ENCODE results near the gene FAM149A.
A peak's percentile ranks its signal among the peaks of the same experiment; 100 is the strongest.

Gene FAM149A

GRCh38 chr4:186168750-186169149 lies 64.2 kb downstream of the FAM149A start:
- H3K27ac ChIP-seq (ENCODE audit: insufficient read depth in 1 of 2, low read depth in 1 of 2, low read length in 2 of 2, poor library complexity in 1 of 2, severe bottlenecking in 2 of 2) = no peak overlapping the region
- no peaks in the 10 kb centered on the region for H3K4me1 ChIP-seq (ENCODE audit: control extremely low read depth in 1 of 4, control insufficient read depth in 4 of 4, insufficient read depth in 4 of 4, low read length in 3 of 4)
- no peak for DNase-seq
- WGBS (ENCODE audit: insufficient coverage) = 100% methylated on average over 3 of the region's 9 CpGs
- CTCF ChIA-PET = no interaction called here
- POLR2A ChIA-PET = interaction anchor here (0.7 kb wide), 1 partner anchor 93 kb away, joined by 3 read pairs; no protein-coding TSS in a partner anchor
- no peak overlapping the region for H3K4me3 ChIP-seq (ENCODE audit: control insufficient read depth in 1 of 7, extremely low read depth in 1 of 7, insufficient read depth in 4 of 7, low read depth in 2 of 7, low read length in 6 of 7)
- H3K9me3 ChIP-seq (ENCODE audit: control extremely low read depth in 1 of 5, control insufficient read depth in 4 of 5, insufficient read depth in 2 of 5, low read depth in 1 of 5, low read length in 4 of 5) = no peaks in the 10 kb centered on the region
- peaks cover 0 to 2% (median 0%) of the 10 kb centered on the region in 5 experiments for H3K27me3 ChIP-seq (replicated peaks in 2 of 5; ENCODE audit: control insufficient read depth in 4 of 5, insufficient read depth in 5 of 5, low read length in 4 of 5)
- H3K36me3 ChIP-seq (ENCODE audit: control insufficient read depth in 4 of 4, insufficient read depth in 4 of 4, low read length in 3 of 4) = no peaks in the 10 kb centered on the region

DNA sequence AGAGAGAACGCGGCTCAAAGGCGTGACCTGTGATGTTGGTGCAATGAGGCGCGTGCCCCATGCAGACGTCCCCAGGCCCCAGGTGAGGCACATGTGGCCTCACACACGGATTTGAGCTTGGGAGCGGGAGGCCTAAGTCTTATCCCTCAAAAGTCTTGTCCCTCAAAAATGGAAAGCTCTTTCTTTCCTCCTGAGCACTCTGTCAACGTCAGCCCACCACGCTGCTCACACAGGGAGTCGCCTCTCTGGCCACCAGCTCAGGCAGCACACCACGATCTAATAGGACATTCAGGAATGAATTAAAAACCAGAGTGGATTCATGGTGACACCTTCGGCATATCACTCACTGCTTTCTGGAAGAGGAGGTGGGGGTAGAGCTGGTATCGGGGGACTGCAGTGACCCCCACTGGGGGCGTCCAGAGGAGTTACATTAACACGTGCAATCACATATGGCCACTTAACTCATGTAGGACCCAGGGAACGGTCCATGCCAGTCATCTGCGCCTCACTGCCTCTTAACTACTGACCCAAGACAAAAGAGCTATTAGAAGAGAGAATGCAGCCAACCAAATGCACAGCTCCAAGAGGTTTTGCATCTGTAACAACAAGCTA lies 64.9 kb downstream of the FAM149A start:
- H3K9me3 ChIP-seq (ENCODE audit: control extremely low read depth in 1 of 5, control insufficient read depth in 4 of 5, insufficient read depth in 2 of 5, low read depth in 1 of 5, low read length in 4 of 5) = no peaks in the 10 kb centered on the region
- no peak for DNase-seq
- WGBS (ENCODE audit: insufficient coverage) = 98% methylated on average over 18 of the region's 18 CpGs
- ChIA-PET POLR2A (interaction anchor here (0.7 kb wide), 1 partner anchor 94 kb away, joined by 3 read pairs; no protein-coding TSS in a partner anchor), CTCF (interaction anchor here (0.6 kb wide), 1 partner anchor 15 kb away, joined by 3 read pairs; no protein-coding TSS in a partner anchor)
- H3K36me3 ChIP-seq (ENCODE audit: control insufficient read depth in 4 of 4, insufficient read depth in 4 of 4, low read length in 3 of 4) = no peaks in the 10 kb centered on the region
- no peak overlapping the region for H3K4me3 ChIP-seq (ENCODE audit: control insufficient read depth in 1 of 7, extremely low read depth in 1 of 7, insufficient read depth in 4 of 7, low read depth in 2 of 7, low read length in 6 of 7)
- H3K27ac ChIP-seq (ENCODE audit: insufficient read depth in 1 of 2, low read depth in 1 of 2, low read length in 2 of 2, poor library complexity in 1 of 2, severe bottlenecking in 2 of 2) = no peak overlapping the region
- no peaks in the 10 kb centered on the region for H3K4me1 ChIP-seq (ENCODE audit: control extremely low read depth in 1 of 4, control insufficient read depth in 4 of 4, insufficient read depth in 4 of 4, low read length in 3 of 4)
- peaks cover 0 to 2% (median 0%) of the 10 kb centered on the region in 5 experiments for H3K27me3 ChIP-seq (replicated peaks in 2 of 5; ENCODE audit: control insufficient read depth in 4 of 5, insufficient read depth in 5 of 5, low read length in 4 of 5)

DNA sequence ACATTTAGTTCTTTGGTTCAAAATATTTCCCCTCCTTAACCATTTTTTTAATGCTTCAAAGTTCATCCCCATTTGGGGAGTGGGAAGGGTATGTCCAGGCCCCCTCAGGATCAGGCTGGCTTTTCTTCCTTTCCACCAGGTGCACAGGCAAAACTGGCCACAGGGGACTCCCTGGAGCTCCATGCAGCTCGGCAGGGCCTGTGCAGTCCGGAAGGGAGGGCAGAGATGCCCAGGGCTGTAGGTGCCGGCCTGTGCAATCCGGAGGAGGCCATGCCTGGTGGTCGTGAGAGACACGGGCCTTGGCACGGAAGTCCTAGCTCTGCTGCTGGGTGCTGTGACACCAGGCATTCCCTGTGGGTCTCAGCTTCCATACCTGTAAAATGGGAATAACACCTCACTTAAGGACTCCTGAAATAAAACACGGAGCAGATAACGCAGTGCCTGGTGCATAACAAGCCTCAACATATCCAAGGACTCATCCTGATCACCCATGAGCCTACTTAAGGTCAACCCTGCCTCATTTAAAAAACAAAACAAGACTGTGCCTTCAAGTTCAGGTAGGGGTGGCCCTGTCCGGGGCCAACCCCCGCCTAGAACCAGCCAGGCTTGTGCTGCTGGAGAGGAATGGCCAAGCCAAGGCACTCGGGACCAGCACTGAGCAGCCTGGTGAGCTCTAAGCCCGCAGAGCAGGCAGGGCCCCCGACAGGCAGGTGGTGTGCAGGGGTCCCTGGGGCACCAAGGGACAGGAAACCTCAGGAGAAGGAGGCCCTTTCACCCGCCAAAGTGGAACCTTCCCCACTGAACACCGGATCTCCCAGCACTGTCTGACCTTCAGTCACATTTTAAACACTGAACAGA lies 65.7 kb downstream of the FAM149A start:
- POLR2A ChIA-PET = no interaction called here
- H3K4me3 ChIP-seq (ENCODE audit: control insufficient read depth in 1 of 7, extremely low read depth in 1 of 7, insufficient read depth in 4 of 7, low read depth in 2 of 7, low read length in 6 of 7) = no peak overlapping the region
- H3K27me3 ChIP-seq (replicated peaks in 2 of 5; ENCODE audit: control insufficient read depth in 4 of 5, insufficient read depth in 5 of 5, low read length in 4 of 5) = no peaks in the 10 kb centered on the region
- H3K36me3 ChIP-seq (ENCODE audit: control insufficient read depth in 4 of 4, insufficient read depth in 4 of 4, low read length in 3 of 4) = no peaks in the 10 kb centered on the region
- CTCF ChIA-PET = interaction anchor here (0.6 kb wide), 1 partner anchor 14 kb away, joined by 3 read pairs; no protein-coding TSS in a partner anchor
- 93% methylated on average over 13 of the region's 16 CpGs for WGBS (ENCODE audit: insufficient coverage)
- H3K27ac ChIP-seq (ENCODE audit: insufficient read depth in 1 of 2, low read depth in 1 of 2, low read length in 2 of 2, poor library complexity in 1 of 2, severe bottlenecking in 2 of 2) = no peak overlapping the region
- DNase-seq = no peak
- H3K9me3 ChIP-seq (ENCODE audit: control extremely low read depth in 1 of 5, control insufficient read depth in 4 of 5, insufficient read depth in 2 of 5, low read depth in 1 of 5, low read length in 4 of 5) = no peaks in the 10 kb centered on the region
- no peaks in the 10 kb centered on the region for H3K4me1 ChIP-seq (ENCODE audit: control extremely low read depth in 1 of 4, control insufficient read depth in 4 of 4, insufficient read depth in 4 of 4, low read length in 3 of 4)

DNA sequence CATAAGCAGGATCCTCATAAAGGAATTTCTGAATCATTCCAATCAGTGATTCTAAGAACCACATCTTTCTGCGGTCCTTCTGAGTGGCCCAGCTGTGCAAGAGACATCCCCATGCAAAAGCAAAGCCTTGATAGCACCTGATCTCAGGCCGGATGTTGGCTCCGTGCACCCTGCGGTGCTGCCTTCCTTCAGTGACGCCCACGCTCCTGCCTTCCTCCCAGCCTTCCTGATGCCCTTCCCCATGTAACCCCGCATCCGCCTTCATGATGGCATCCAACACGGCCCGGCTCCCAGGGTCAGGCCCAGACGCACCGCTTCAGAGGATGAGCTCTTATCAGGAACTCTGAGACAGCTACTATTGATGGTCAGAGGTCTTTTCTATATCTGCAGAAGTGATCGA lies 66.5 kb downstream of the FAM149A start:
- Histone ChIP-seq H3K4me1 (ENCODE audit: control extremely low read depth in 1 of 4, control insufficient read depth in 4 of 4, insufficient read depth in 4 of 4, low read length in 3 of 4) (no peaks in the 10 kb centered on the region), H3K27me3 (replicated peaks in 2 of 5; ENCODE audit: control insufficient read depth in 4 of 5, insufficient read depth in 5 of 5, low read length in 4 of 5) (no peaks in the 10 kb centered on the region), H3K4me3 (ENCODE audit: control insufficient read depth in 1 of 7, extremely low read depth in 1 of 7, insufficient read depth in 4 of 7, low read depth in 2 of 7, low read length in 6 of 7) (no peak overlapping the region), H3K36me3 (ENCODE audit: control insufficient read depth in 4 of 4, insufficient read depth in 4 of 4, low read length in 3 of 4) (no peaks in the 10 kb centered on the region), H3K27ac (ENCODE audit: insufficient read depth in 1 of 2, low read depth in 1 of 2, low read length in 2 of 2, poor library complexity in 1 of 2, severe bottlenecking in 2 of 2) (no peak overlapping the region), H3K9me3 (ENCODE audit: control extremely low read depth in 1 of 5, control insufficient read depth in 4 of 5, insufficient read depth in 2 of 5, low read depth in 1 of 5, low read length in 4 of 5) (no peaks in the 10 kb centered on the region)
- POLR2A ChIA-PET = no interaction called here
- CTCF ChIA-PET = no interaction called here
- over 99% methylated on average over 7 of the region's 13 CpGs for WGBS (ENCODE audit: insufficient coverage)
- no peak for DNase-seq

- Histone ChIP-seq H3K9me3 (ENCODE audit: control extremely low read depth in 1 of 5, control insufficient read depth in 4 of 5, insufficient read depth in 2 of 5, low read depth in 1 of 5, low read length in 4 of 5) (no peaks in the 10 kb centered on the region), H3K27me3 (replicated peaks in 2 of 5; ENCODE audit: control insufficient read depth in 4 of 5, insufficient read depth in 5 of 5, low read length in 4 of 5) (no peaks in the 10 kb centered on the region), H3K36me3 (ENCODE audit: control insufficient read depth in 4 of 4, insufficient read depth in 4 of 4, low read length in 3 of 4) (no peaks in the 10 kb centered on the region), H3K27ac (ENCODE audit: insufficient read depth in 1 of 2, low read depth in 1 of 2, low read length in 2 of 2, poor library complexity in 1 of 2, severe bottlenecking in 2 of 2) (no peak overlapping the region), H3K4me1 (ENCODE audit: control extremely low read depth in 1 of 4, control insufficient read depth in 4 of 4, insufficient read depth in 4 of 4, low read length in 3 of 4) (no peaks in the 10 kb centered on the region), H3K4me3 (ENCODE audit: control insufficient read depth in 1 of 7, extremely low read depth in 1 of 7, insufficient read depth in 4 of 7, low read depth in 2 of 7, low read length in 6 of 7) (no peak overlapping the region)
- DNase-seq = no peak
- ChIA-PET POLR2A (interaction anchor here (0.6 kb wide), 1 partner anchor 646 kb away, joined by 3 read pairs; no protein-coding TSS in a partner anchor), CTCF (no interaction called here)
- 100% methylated on average over 2 of the region's 8 CpGs for WGBS (ENCODE audit: insufficient coverage)
Observed at GRCh38 chr4:186172546-186172945, 68.0 kb downstream of the FAM149A start.

GRCh38 chr4:186188107-186188506 lies 83.6 kb downstream of the FAM149A start:
- H3K27ac ChIP-seq (ENCODE audit: insufficient read depth in 1 of 2, low read depth in 1 of 2, low read length in 2 of 2, poor library complexity in 1 of 2, severe bottlenecking in 2 of 2) = no peak overlapping the region
- CTCF ChIA-PET = no interaction called here
- POLR2A ChIA-PET = no interaction called here
- H3K36me3 ChIP-seq (ENCODE audit: control insufficient read depth in 4 of 4, insufficient read depth in 4 of 4, low read length in 3 of 4) = no peaks in the 10 kb centered on the region
- no peaks in the 10 kb centered on the region for H3K9me3 ChIP-seq (ENCODE audit: control extremely low read depth in 1 of 5, control insufficient read depth in 4 of 5, insufficient read depth in 2 of 5, low read depth in 1 of 5, low read length in 4 of 5)
- H3K4me1 ChIP-seq (ENCODE audit: control extremely low read depth in 1 of 4, control insufficient read depth in 4 of 4, insufficient read depth in 4 of 4, low read length in 3 of 4) = peaks cover 8 to 28% (median 21%) of the 10 kb centered on the region in 4 experiments
- H3K27me3 ChIP-seq (replicated peaks in 2 of 5; ENCODE audit: control insufficient read depth in 4 of 5, insufficient read depth in 5 of 5, low read length in 4 of 5) = no peaks in the 10 kb centered on the region
- DNase-seq = no peak
- no CpG with 5 or more reads among the region's 3 CpGs for WGBS (ENCODE audit: insufficient coverage)
- no peak overlapping the region for H3K4me3 ChIP-seq (ENCODE audit: control insufficient read depth in 1 of 7, extremely low read depth in 1 of 7, insufficient read depth in 4 of 7, low read depth in 2 of 7, low read length in 6 of 7)

DNA sequence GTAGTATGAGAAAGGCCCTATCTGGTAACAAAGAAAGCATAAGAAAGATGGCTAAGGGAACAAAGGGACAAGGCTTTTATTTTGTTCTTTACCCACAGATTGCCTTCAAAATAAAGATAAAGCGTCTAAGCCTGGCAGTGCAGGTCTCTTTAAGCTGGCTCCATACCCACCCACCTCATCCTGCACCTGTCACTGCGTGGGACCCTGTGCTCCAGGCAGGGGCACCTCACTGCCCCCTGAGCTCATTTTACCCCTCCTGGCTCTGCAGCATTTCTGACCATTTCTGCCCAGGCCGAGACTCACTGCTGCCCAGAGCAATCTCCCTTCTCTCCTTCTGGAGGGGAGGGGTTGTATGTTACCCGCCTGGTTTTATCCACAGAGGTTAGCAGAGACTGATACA lies 85.2 kb downstream of the FAM149A start:
- Histone ChIP-seq H3K27ac (ENCODE audit: insufficient read depth in 1 of 2, low read depth in 1 of 2, low read length in 2 of 2, poor library complexity in 1 of 2, severe bottlenecking in 2 of 2) (peak overlapping the region in 1 of 2 experiments; percentile 84), H3K27me3 (replicated peaks in 2 of 5; ENCODE audit: control insufficient read depth in 4 of 5, insufficient read depth in 5 of 5, low read length in 4 of 5) (no peaks in the 10 kb centered on the region), H3K9me3 (ENCODE audit: control extremely low read depth in 1 of 5, control insufficient read depth in 4 of 5, insufficient read depth in 2 of 5, low read depth in 1 of 5, low read length in 4 of 5) (no peaks in the 10 kb centered on the region), H3K36me3 (ENCODE audit: control insufficient read depth in 4 of 4, insufficient read depth in 4 of 4, low read length in 3 of 4) (no peaks in the 10 kb centered on the region), H3K4me3 (ENCODE audit: control insufficient read depth in 1 of 7, extremely low read depth in 1 of 7, insufficient read depth in 4 of 7, low read depth in 2 of 7, low read length in 6 of 7) (peak overlapping the region in 2 of 7 experiments; percentile 90 to 95), H3K4me1 (ENCODE audit: control extremely low read depth in 1 of 4, control insufficient read depth in 4 of 4, insufficient read depth in 4 of 4, low read length in 3 of 4) (peaks cover 8 to 28% (median 21%) of the 10 kb centered on the region in 4 experiments)
- WGBS (ENCODE audit: insufficient coverage) = 100% methylated on average over 2 of the region's 4 CpGs
- ChIA-PET CTCF (interaction anchor here (1.2 to 1.5 kb wide), 3 partner anchors 25 to 52 kb away, joined by 3 read pairs; no protein-coding TSS in a partner anchor), POLR2A (no interaction called here)
- no peak for DNase-seq
